Measurements from ENCODE around the gene RASL10B.

- TF ChIP-seq CTCF (IDR thresholded peaks at IDR 0.05; ENCODE audit: low read depth, low read length, poor library complexity, severe bottlenecking) (no peak), EZH2phosphoT487 (IDR thresholded peaks at IDR 0.05; ENCODE audit: borderline replicate concordance, low read length) (no peak)
Observed at GRCh38 chr17:35765086-35765710, 33.8 kb downstream of the RASL10B start.

Data from DOHH2 (cell line).